ENCODE data around the gene MCC. TPM values are rescaled to one million over a fixed set of nuclear protein-coding genes. Genes with fewer than 3 reads are reported as not detected.

Gene MCC
- total and polyA plus RNA-seq, 7 donors, result 1.4 to 13.8 (median 4.4) TPM

DNA sequence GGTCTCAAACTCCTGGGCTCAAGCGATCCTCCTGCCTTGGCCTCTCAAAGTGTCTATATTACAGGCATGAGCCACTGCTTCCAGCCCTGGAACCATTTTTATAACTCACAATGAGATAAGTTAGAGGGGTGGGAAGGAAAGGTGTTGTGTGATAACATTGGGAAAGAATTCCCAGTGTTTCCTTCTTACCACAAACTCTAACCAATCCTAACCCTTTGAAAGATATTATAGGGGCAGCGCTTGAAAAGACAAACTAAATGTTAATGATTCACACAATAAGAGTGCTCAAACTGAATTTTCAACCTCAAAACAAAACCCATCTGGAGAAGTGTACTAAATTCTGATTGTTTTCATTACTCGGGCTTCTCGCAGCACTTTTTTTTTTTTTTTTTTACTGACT is 163.2 kb downstream of the MCC start:
- H3K4me3 ChIP-seq, result no peak overlapping the region
- no peak for DNase-seq
- intact Hi-C loops (cut with DNase I), result loop anchor here in 1 of 2 donors (5.0 kb wide), 1 partner anchor 328 kb away; no protein-coding TSS in a partner anchor
- H3K27ac ChIP-seq, result no peak overlapping the region
- no peaks in the 10 kb centered on the region for H3K4me1 ChIP-seq
- no peaks in the 10 kb centered on the region for H3K36me3 ChIP-seq (ENCODE audit: insufficient read depth in 1 of 2, low read depth in 1 of 2)
- H3K9me3 ChIP-seq, result peaks cover 5% of the 10 kb centered on the region
- no peaks in the 10 kb centered on the region for H3K27me3 ChIP-seq (ENCODE audit: insufficient read depth in 3 of 3, low read length in 2 of 3)
- TF ChIP-seq, protein P1, sequence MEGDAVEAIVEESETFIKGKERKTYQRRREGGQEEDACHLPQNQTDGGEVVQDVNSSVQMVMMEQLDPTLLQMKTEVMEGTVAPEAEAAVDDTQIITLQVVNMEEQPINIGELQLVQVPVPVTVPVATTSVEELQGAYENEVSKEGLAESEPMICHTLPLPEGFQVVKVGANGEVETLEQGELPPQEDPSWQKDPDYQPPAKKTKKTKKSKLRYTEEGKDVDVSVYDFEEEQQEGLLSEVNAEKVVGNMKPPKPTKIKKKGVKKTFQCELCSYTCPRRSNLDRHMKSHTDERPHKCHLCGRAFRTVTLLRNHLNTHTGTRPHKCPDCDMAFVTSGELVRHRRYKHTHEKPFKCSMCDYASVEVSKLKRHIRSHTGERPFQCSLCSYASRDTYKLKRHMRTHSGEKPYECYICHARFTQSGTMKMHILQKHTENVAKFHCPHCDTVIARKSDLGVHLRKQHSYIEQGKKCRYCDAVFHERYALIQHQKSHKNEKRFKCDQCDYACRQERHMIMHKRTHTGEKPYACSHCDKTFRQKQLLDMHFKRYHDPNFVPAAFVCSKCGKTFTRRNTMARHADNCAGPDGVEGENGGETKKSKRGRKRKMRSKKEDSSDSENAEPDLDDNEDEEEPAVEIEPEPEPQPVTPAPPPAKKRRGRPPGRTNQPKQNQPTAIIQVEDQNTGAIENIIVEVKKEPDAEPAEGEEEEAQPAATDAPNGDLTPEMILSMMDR (IDR thresholded peaks at IDR 0.05), result no peak
- 81 to 95% (median 93%) methylated on average over 4 of the region's 4 CpGs for WGBS, 3 donors
- ATAC-seq, result no peak

DNA sequence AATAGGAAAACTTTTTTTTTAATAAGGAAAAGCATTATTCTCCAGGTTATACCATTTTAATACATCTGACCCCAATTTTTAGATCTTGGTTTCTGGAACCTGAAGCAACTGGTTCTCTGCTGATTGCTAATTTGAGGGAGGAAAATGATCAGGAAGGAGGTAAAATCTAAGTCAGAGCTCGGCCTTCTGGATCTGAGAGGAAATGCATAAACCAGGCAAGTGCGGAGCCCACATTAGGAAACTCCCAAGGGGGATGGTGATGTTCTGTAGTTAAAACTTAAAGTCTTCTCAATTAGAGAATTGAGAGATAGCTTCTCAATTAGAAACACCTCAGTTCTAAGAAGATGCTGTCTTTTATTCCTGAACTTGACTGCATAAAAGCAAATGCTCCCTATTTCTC is 167.0 kb downstream of the MCC start:
- Histone ChIP-seq H3K9me3 (no peaks in the 10 kb centered on the region), H3K36me3 (ENCODE audit: insufficient read depth in 1 of 2, low read depth in 1 of 2) (no peaks in the 10 kb centered on the region), H3K4me3 (no peak overlapping the region), H3K27ac (no peak overlapping the region), H3K4me1 (no peaks in the 10 kb centered on the region), H3K27me3 (ENCODE audit: insufficient read depth in 3 of 3, low read length in 2 of 3) (no peaks in the 10 kb centered on the region)
- WGBS, 3 donors, result 58 to 61% (median 60%) methylated on average over 2 of the region's 2 CpGs
- DNase-seq, result no peak
- TF ChIP-seq, protein P1 (IDR thresholded peaks at IDR 0.05), result no peak
- no peak for ATAC-seq
- intact Hi-C loops (cut with DNase I), result no loop called here

DNA sequence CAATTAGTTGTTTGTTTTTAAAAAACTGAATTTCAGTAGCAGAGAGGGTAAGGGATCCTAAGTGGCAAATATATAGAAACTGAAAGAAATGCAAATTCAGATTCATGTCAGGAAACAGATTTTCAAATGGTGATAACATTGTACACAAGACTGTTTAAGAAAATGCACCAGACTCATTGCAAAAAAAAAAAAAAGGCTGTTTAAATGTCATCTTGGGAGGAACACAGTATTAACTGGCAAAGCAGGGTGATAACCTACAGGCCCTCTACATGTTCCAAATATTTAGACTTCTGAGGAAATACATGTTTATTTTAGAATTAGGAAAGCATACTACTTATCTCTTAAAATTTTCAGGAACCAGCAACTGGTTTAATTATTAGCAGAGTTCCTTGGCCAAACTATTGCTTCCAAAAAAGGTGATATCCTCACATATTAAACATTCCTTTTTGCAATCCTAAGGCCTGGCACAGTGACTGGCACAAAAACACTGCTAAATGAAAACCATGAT is 167.9 kb downstream of the MCC start:
- no peaks in the 10 kb centered on the region for H3K9me3 ChIP-seq
- H3K27ac ChIP-seq, result no peak overlapping the region
- TF ChIP-seq, protein P1 (IDR thresholded peaks at IDR 0.05), result no peak
- no peaks in the 10 kb centered on the region for H3K4me1 ChIP-seq
- intact Hi-C loops (cut with DNase I), result no loop called here
- no peak for ATAC-seq
- H3K27me3 ChIP-seq (ENCODE audit: insufficient read depth in 3 of 3, low read length in 2 of 3), result no peaks in the 10 kb centered on the region
- DNase-seq, result no peak
- no peak overlapping the region for H3K4me3 ChIP-seq
- H3K36me3 ChIP-seq (ENCODE audit: insufficient read depth in 1 of 2, low read depth in 1 of 2), result no peaks in the 10 kb centered on the region

DNA sequence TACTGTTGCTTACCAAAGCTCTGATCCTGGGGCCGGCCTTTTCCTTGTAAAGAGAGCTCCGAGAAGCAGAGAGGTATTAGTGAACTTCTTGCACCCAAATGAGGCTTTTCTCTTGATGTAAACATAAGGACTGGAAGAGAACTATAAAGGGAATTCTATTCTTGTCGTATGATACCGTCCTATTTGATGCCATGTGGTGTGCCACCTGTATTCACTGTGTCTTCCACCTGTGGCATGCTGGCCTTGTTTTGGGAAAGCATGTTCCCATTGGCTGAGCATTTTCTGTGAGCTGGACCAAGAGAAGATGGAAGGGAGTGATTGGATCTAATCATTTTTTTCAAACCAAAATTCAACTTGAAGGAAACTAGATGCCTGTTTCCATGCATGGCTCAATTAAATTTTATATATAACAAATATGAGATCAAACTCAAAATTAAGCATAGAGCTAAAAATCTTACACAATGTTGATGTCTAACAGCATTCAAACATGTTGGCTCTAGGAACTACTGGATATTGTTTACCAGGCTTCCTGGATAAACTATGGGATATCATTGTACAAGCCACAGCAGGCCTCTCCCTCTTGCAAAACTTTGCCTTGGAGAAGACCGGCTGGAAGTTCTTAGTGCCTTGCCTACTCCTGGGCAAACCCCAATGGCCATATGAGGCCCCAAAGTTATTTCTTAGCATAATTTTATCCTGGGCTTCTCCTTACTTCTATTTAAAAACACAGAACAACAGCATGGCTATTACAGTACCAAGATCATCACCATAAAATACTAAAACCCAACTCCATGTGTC is 168.8 kb downstream of the MCC start:
- Histone ChIP-seq H3K4me3 (no peak overlapping the region), H3K4me1 (no peaks in the 10 kb centered on the region), H3K27me3 (ENCODE audit: insufficient read depth in 3 of 3, low read length in 2 of 3) (no peaks in the 10 kb centered on the region), H3K36me3 (ENCODE audit: insufficient read depth in 1 of 2, low read depth in 1 of 2) (no peaks in the 10 kb centered on the region), H3K9me3 (no peaks in the 10 kb centered on the region), H3K27ac (no peak overlapping the region)
- intact Hi-C loops (cut with DNase I), result no loop called here
- ATAC-seq, result no peak
- DNase-seq, result no peak
- TF ChIP-seq, protein P1 (IDR thresholded peaks at IDR 0.05), result no peak
- WGBS, 3 donors, result 86 to 92% (median 89%) methylated on average over 5 of the region's 5 CpGs

All from psoas muscle (tissue), 8 donors.